Measurements from ENCODE around the gene PHYKPL. TPM values are rescaled to one million over a fixed set of nuclear protein-coding genes. Genes with fewer than 3 reads are reported as not detected.

The PHYKPL gene
- total RNA-seq, 1 experiment from 2014 or later = 48.8 TPM

- Histone ChIP-seq H3K4me2 (ENCODE audit: insufficient read depth, insufficient read length, low read length) (no peak overlapping the region), H3K27me3 (ENCODE audit: insufficient read depth, low read length) (no peaks in the 10 kb centered on the region), H3K14ac (ENCODE audit: insufficient read depth, low read length) (no peak overlapping the region), H3K9ac (ENCODE audit: extremely low read depth, insufficient read length, low read length) (no peak overlapping the region), H3T11ph (ENCODE audit: low read length) (no peak overlapping the region), H2BK15ac (ENCODE audit: low read depth, low read length) (no peak overlapping the region), H4K20me1 (ENCODE audit: control insufficient read depth, insufficient read depth, insufficient read length) (peaks cover 2% of the 10 kb centered on the region), H4K8ac (replicated peaks; ENCODE audit: insufficient read length, low read depth, low read length) (no peak overlapping the region), H3K4me1 (ENCODE audit: insufficient read depth, low read length) (no peaks in the 10 kb centered on the region), H3K23ac (ENCODE audit: insufficient read length, low read depth, low read length) (no peak overlapping the region), H2BK5ac (ENCODE audit: insufficient read length, low read length) (no peak overlapping the region), H3K9me3 (ENCODE audit: control insufficient read depth, low read depth, low read length) (no peaks in the 10 kb centered on the region), H2BK20ac (ENCODE audit: low read depth, low read length, poor library complexity, severe bottlenecking) (no peak overlapping the region), H2BK120ac (ENCODE audit: low read depth, low read length, poor library complexity, severe bottlenecking) (no peak overlapping the region), H3K4ac (ENCODE audit: low read depth, low read length) (no peak overlapping the region), H3K79me2 (ENCODE audit: insufficient read depth, low read length) (peaks cover 2% of the 10 kb centered on the region; the same call in 1 of the 2 replicates), H3K56ac (ENCODE audit: insufficient read length, low read depth, low read length) (no peak overlapping the region), H3K27ac (ENCODE audit: insufficient read length, low read depth, low read length) (no peak overlapping the region), H4K91ac (ENCODE audit: insufficient read length, low read depth, low read length) (no peak overlapping the region), H3K18ac (ENCODE audit: insufficient read length, low read depth, low read length) (no peak overlapping the region), H2AK5ac (ENCODE audit: insufficient read length, low read length) (no peak overlapping the region), H2BK12ac (ENCODE audit: insufficient read length, low read depth, low read length) (no peak overlapping the region), H3K79me1 (ENCODE audit: insufficient read depth, low read depth, low read length, poor library complexity, severe bottlenecking) (no peaks in the 10 kb centered on the region), H3K23me2 (ENCODE audit: insufficient read length, low read depth, low read length, poor library complexity, severe bottlenecking) (no peaks in the 10 kb centered on the region), H4K5ac (ENCODE audit: insufficient read length, low read depth, low read length) (no peak overlapping the region), H2AFZ (ENCODE audit: low read length) (no peak overlapping the region)
- no peak for TF ChIP-seq CTCF (conservative IDR thresholded peaks at IDR 0.05)
- DNase-seq = no peak
- H3K27ac Mint-ChIP-seq = peak overlapping the region in 1 of 3 experiments; percentile 36; a peak in 1 of 7 replicates
- WGBS (ENCODE audit: extremely low coverage, insufficient read length, low lambda C conversion rate) = no CpG with 5 or more reads among the region's 12 CpGs
- H3K4me3 Mint-ChIP-seq = no peak overlapping the region; a peak in 1 of 5 replicates
- H3K4me1 Mint-ChIP-seq = peaks cover 15 to 21% of the 10 kb centered on the region in 2 experiments
- H3K27me3 Mint-ChIP-seq (ENCODE audit: low read depth) = peaks cover 30% of the 10 kb centered on the region
- peaks cover 0 to 3% (median 2%) of the 10 kb centered on the region in 3 experiments; a peak in 5 of 7 replicates for H3K36me3 Mint-ChIP-seq (ENCODE audit: insufficient read depth in 1 of 3, low read depth in 3 of 3)
- peaks cover 2 to 8% of the 10 kb centered on the region in 2 experiments; a peak in 4 of 5 replicates for H3K9me3 Mint-ChIP-seq
Measured at GRCh38 chr5:178199581-178200434, 32.8 kb downstream of the PHYKPL start.
